ENCODE results near the gene RFTN2. TPM values are rescaled to one million over a fixed set of nuclear protein-coding genes. Genes with fewer than 3 reads are reported as not detected.
"Not testable (repeated sequence)": the region's sequence is repeated elsewhere in the genome, so short reads cannot be mapped to it uniquely, and the experiment has no call there.

The RFTN2 gene
- total RNA-seq, 1 donor from 2014 or later, result 22.8 TPM

GRCh38 chr2:197558393-197558792, 117.0 kb downstream of the RFTN2 start:
- no peak for DNase-seq (ENCODE audit: low spot score in 2 of 2)
- no peak for FAIRE-seq

GRCh38 chr2:197556456-197556855, 118.9 kb downstream of the RFTN2 start:
- DNase-seq (ENCODE audit: low spot score in 2 of 2), result no peak
- no peak for FAIRE-seq

GRCh38 chr2:197555467-197555866, 119.9 kb downstream of the RFTN2 start:
- FAIRE-seq (no peak), DNase-seq (ENCODE audit: low spot score in 2 of 2) (no peak)

- not testable (repeated sequence) for DNase-seq (ENCODE audit: low spot score in 2 of 2); FAIRE-seq
These were observed 124.1 kb downstream of the RFTN2 start for GRCh38 chr2:197551260-197551659.

GRCh38 chr2:197548582-197548981, 126.8 kb downstream of the RFTN2 start:
- no peak for FAIRE-seq
- no peak for DNase-seq (ENCODE audit: low spot score in 2 of 2)

- no peak for DNase-seq (ENCODE audit: low spot score in 2 of 2)
- FAIRE-seq, result no peak
These were observed 128.1 kb downstream of the RFTN2 start for GRCh38 chr2:197547163-197547900.

GRCh38 chr2:197543206-197543605, 132.2 kb downstream of the RFTN2 start:
- no peak for FAIRE-seq

GRCh38 chr2:197539734-197540133, 135.7 kb downstream of the RFTN2 start:
- FAIRE-seq (no peak), DNase-seq (ENCODE audit: low spot score in 2 of 2) (no peak)

More at GRCh38 chr2:197543206-197543605, 132.2 kb downstream of the RFTN2 start:
- DNase-seq (ENCODE audit: low spot score in 2 of 2), result no peak

- DNase-seq (ENCODE audit: low spot score in 2 of 2) (no peak), FAIRE-seq (no peak)
These were observed 137.0 kb downstream of the RFTN2 start for GRCh38 chr2:197538412-197538811.

Small RNA genes within 50 kb of the gene (small RNA-seq; reads per million reads assigned to genes)
- gene AC020550.1, result not detected

Other genes starting within 250 kb of the RFTN2 start
- gene SF3B1, start 240.6 kb downstream of the RFTN2 start, total RNA-seq, result 250 TPM
- gene COQ10B, start 222.0 kb downstream of the RFTN2 start, total RNA-seq, result 35.9 TPM
- gene HSPD1, start 175.7 kb downstream of the RFTN2 start, total RNA-seq, result 157 TPM
- gene HSPE1, start 175.2 kb downstream of the RFTN2 start, total RNA-seq, result 62.8 TPM
- gene MOB4, start 159.5 kb downstream of the RFTN2 start, total RNA-seq, result 88.9 TPM
- 9.8 TPM for gene MARS2, start 29.8 kb upstream of the RFTN2 start, total RNA-seq
- gene BOLL, start 109.7 kb upstream of the RFTN2 start, total RNA-seq, result not detected
- gene PLCL1, start 129.0 kb upstream of the RFTN2 start, total RNA-seq, result 32.6 TPM

Data from frontal cortex (tissue), 4 donors.